PFSK-1 (cell line): Measurements from ENCODE around the gene OR10J1.

Experiments
- FOXP2 ChIP-seq: optimal IDR thresholded peaks from 2 replicates; pipeline ENCODE3; 2011; ENCODE audit warnings: borderline replicate concordance, control low read depth, inconsistent platforms; ENCODE audit not compliant: insufficient read depth; ENCODE audit errors: extremely low read length, extremely low read depth
- POLR2AphosphoS5 ChIP-seq: IDR thresholded peaks from 2 replicates; pipeline ENCODE4 v1.6.1; 2012; ENCODE audit warnings: low read depth, mild to moderate bottlenecking, control low read depth, low read length, moderate library complexity
- SIN3A ChIP-seq: IDR thresholded peaks from 2 replicates; pipeline ENCODE4 v1.6.1; 2012; ENCODE audit warnings: mild to moderate bottlenecking, low read length, moderate library complexity, borderline replicate concordance; ENCODE audit not compliant: insufficient read depth
- TF ChIP-seq, protein P1 (sequence below), 2 experiments: IDR thresholded peaks; 2 replicates each; pipeline versions ENCODE4 v1.6.1 to v1.8.0; 2011 to 2012; ENCODE audit warnings: low read depth in 2 of 2, low read length in 2 of 2, control low read depth in 1 of 2, inconsistent platforms in 1 of 2, mild to moderate bottlenecking in 1 of 2, moderate library complexity in 1 of 2; ENCODE audit not compliant: insufficient read depth in 1 of 2

DNA sequence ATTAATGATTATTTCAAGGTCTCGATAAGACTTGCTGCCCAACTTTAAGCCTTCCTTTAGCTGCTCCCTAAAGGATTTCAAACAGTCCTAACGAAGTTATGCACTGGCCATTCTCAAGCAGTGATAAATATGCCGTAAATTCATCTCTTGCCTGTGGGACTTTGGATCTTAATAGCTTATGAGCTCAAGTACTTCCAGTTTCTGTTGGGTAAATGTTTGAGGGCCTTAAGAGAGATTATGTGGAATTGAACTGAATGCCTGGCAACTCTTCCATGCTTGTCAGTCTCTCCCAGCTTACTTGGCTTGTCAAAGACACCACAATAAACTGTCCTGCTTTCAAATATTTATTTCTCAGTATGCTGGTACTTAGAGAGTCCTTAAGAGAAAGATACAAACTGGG, 11.0 kb upstream of the OR10J1 start:
- TF ChIP-seq FOXP2 (no peak), SIN3A (no peak), POLR2AphosphoS5 (no peak)
- TF ChIP-seq, protein P1, sequence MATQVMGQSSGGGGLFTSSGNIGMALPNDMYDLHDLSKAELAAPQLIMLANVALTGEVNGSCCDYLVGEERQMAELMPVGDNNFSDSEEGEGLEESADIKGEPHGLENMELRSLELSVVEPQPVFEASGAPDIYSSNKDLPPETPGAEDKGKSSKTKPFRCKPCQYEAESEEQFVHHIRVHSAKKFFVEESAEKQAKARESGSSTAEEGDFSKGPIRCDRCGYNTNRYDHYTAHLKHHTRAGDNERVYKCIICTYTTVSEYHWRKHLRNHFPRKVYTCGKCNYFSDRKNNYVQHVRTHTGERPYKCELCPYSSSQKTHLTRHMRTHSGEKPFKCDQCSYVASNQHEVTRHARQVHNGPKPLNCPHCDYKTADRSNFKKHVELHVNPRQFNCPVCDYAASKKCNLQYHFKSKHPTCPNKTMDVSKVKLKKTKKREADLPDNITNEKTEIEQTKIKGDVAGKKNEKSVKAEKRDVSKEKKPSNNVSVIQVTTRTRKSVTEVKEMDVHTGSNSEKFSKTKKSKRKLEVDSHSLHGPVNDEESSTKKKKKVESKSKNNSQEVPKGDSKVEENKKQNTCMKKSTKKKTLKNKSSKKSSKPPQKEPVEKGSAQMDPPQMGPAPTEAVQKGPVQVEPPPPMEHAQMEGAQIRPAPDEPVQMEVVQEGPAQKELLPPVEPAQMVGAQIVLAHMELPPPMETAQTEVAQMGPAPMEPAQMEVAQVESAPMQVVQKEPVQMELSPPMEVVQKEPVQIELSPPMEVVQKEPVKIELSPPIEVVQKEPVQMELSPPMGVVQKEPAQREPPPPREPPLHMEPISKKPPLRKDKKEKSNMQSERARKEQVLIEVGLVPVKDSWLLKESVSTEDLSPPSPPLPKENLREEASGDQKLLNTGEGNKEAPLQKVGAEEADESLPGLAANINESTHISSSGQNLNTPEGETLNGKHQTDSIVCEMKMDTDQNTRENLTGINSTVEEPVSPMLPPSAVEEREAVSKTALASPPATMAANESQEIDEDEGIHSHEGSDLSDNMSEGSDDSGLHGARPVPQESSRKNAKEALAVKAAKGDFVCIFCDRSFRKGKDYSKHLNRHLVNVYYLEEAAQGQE (IDR thresholded peaks at IDR 0.05; ENCODE audit: insufficient read depth in 1 of 2, low read depth in 2 of 2, low read length in 2 of 2) = no peak
